Measurements from ENCODE around the gene RPH3AL. TPM values are rescaled to one million over a fixed set of nuclear protein-coding genes. Genes with fewer than 3 reads are reported as not detected.

Gene RPH3AL
- total and polyA plus RNA-seq, 2 of the 8 experiments (the other 6 are each of a cell fraction or from before 2014, with no cell fraction given), result 5.6 to 5.8 TPM

- H3K4ac ChIP-seq (replicated peaks; ENCODE audit: insufficient read length, low read depth, low read length), result peak overlapping the region; percentile 32
- no peak overlapping the region for H2AK5ac ChIP-seq (ENCODE audit: low read depth, low read length)
- no peak overlapping the region for H2BK12ac ChIP-seq (ENCODE audit: low read depth, low read length)
- H4K20me1 ChIP-seq (replicated peaks in 1 of 2; ENCODE audit: control insufficient read depth in 1 of 2, insufficient read depth in 2 of 2, low read length in 2 of 2), result no peaks in the 10 kb centered on the region
- no peak overlapping the region for H2AFZ ChIP-seq (ENCODE audit: low read length)
- no peak overlapping the region for H2BK20ac ChIP-seq (ENCODE audit: low read length)
- peak in 1 of 2 experiments; percentile 16; a peak in 1 of 4 replicates for TF ChIP-seq RAD21 (IDR thresholded peaks at IDR 0.05 in 1 of 2, conservative IDR thresholded peaks at IDR 0.05 in 1 of 2; ENCODE audit: low read depth in 2 of 2, low read length in 2 of 2)
- no peak for TF ChIP-seq JUN (IDR thresholded peaks at IDR 0.05; ENCODE audit: low read depth, low read length)
- no peaks in the 10 kb centered on the region for H3K9me3 ChIP-seq (ENCODE audit: insufficient read depth in 2 of 2, low read depth in 1 of 2, low read length in 1 of 2)
- no peak overlapping the region for H2BK5ac ChIP-seq (ENCODE audit: low read depth, low read length)
- H3K9ac ChIP-seq (replicated peaks in 1 of 4; ENCODE audit: extremely low read depth in 1 of 4, low read depth in 3 of 4, low read length in 3 of 4), result no peak overlapping the region
- no peaks in the 10 kb centered on the region; the same call in 1 of the 2 replicates for H3K79me1 ChIP-seq (ENCODE audit: low read depth, low read length)
- no peak overlapping the region for H2BK15ac ChIP-seq (ENCODE audit: low read length)
- no peaks in the 10 kb centered on the region; a peak in 1 of 7 replicates for H3K27me3 ChIP-seq (replicated peaks in 1 of 4; ENCODE audit: control insufficient read depth in 3 of 4, extremely low read depth in 1 of 4, insufficient read depth in 3 of 4, low read length in 3 of 4)
- POLR2A ChIA-PET (ENCODE audit: partially characterized antibody), result no interaction called here
- H4K91ac ChIP-seq (replicated peaks; ENCODE audit: insufficient read length, low read length), result no peak overlapping the region
- H4K5ac ChIP-seq (ENCODE audit: insufficient read length, low read depth, low read length), result no peak overlapping the region
- no peak overlapping the region for H2BK120ac ChIP-seq (replicated peaks; ENCODE audit: low read depth, low read length)
- H3K23ac ChIP-seq (ENCODE audit: insufficient read length), result no peak overlapping the region
- H3K27ac ChIP-seq (ENCODE audit: low read depth, low read length), result no peak overlapping the region
- FAIRE-seq (no peak), DNase-seq (ENCODE audit: low read depth in 1 of 2, low spot score in 2 of 2) (peak in 1 of 2 experiments; percentile 41)
- H3K79me2 ChIP-seq (ENCODE audit: control insufficient read depth in 1 of 2, insufficient read depth in 2 of 2, low read length in 2 of 2), result no peaks in the 10 kb centered on the region
- no peaks in the 10 kb centered on the region for H3K36me3 ChIP-seq (ENCODE audit: control insufficient read depth in 2 of 4, insufficient read depth in 4 of 4, low read length in 3 of 4)
- H3K14ac ChIP-seq (ENCODE audit: insufficient read length), result no peak overlapping the region
- WGBS, 2 experiments (ENCODE audit: extremely low coverage in 1 of 2, insufficient coverage in 1 of 2, insufficient read length in 1 of 2, insufficient replicate concordance in 2 of 2, low coverage in 1 of 2, low lambda C conversion rate in 2 of 2, missing lambda C conversion rate in 1 of 2), result 85% methylated on average over 20 of the region's 27 CpGs; no CpG with 5 or more reads in 1 of the 2 experiments
- no peak overlapping the region; the same call in 1 of the 2 replicates for H4K8ac ChIP-seq (ENCODE audit: extremely low read depth, insufficient read depth, low read length)
- CTCF ChIA-PET (ENCODE audit: partially characterized antibody), result interaction anchor here (0.6 to 1.6 kb wide), 4 partner anchors 10 to 431 kb away, joined by 3 to 10 read pairs (median 4); no protein-coding TSS in a partner anchor
- H3K18ac ChIP-seq (ENCODE audit: extremely low read depth, low read length), result no peak overlapping the region; the same call in 1 of the 2 replicates
- no peaks in the 10 kb centered on the region for H3K23me2 ChIP-seq (ENCODE audit: low read depth, low read length)
- no peak overlapping the region for H3K56ac ChIP-seq (replicated peaks; ENCODE audit: insufficient read length, low read depth, low read length)
- H3K4me2 ChIP-seq (ENCODE audit: insufficient read depth in 1 of 2, low read depth in 2 of 2, low read length in 2 of 2), result no peak overlapping the region
- H3K4me3 ChIP-seq (ENCODE audit: extremely low read depth in 1 of 4, insufficient read depth in 2 of 4, low read depth in 3 of 4, low read length in 4 of 4), result no peak overlapping the region
- H3K4me1 ChIP-seq (replicated peaks in 1 of 4; ENCODE audit: control insufficient read depth in 3 of 4, insufficient read depth in 4 of 4, low read length in 3 of 4), result no peaks in the 10 kb centered on the region
Observed at GRCh38 chr17:269616-270514, 82.7 kb downstream of the RPH3AL start.

All from H1 (cell line).